Esophagus squamous epithelium (tissue), 4 donors: ENCODE measurements around the gene ENOX2.

Source experiments
- CTCF ChIP-seq, 6 experiments: fragments of 450-650 bp in 4 of 6; fragments of 200-600 bp in 2 of 6; sonication (generic) in 2 of 6; IDR thresholded peaks; one replicate each; pipeline ENCODE4 v1.5.1; 2016 to 2019; ENCODE audit warnings: antibody characterized with exemption in 6 of 6, mild to moderate bottlenecking in 4 of 6, moderate library complexity in 4 of 6
- POLR2A ChIP-seq, 4 donors: fragments of 450-650 bp; IDR thresholded peaks; one replicate each; pipeline ENCODE4 v1.6.1; 2017; ENCODE audit warnings: antibody characterized with exemption in 4 of 4, mild to moderate bottlenecking in 4 of 4, moderate library complexity in 3 of 4

GRCh38 chrX:130741151-130741550, 161.9 kb downstream of the ENOX2 start:
- TF ChIP-seq CTCF (IDR thresholded peaks at IDR 0.05) (no peak), POLR2A (IDR thresholded peaks at IDR 0.05) (no peak)
